ENCODE measurements around the gene PRPF18. TPM values are rescaled to one million over a fixed set of nuclear protein-coding genes. Genes with fewer than 3 reads are reported as not detected.

The PRPF18 gene
- total RNA-seq, 1 experiment from 2014 or later: 18.9 TPM

DNA sequence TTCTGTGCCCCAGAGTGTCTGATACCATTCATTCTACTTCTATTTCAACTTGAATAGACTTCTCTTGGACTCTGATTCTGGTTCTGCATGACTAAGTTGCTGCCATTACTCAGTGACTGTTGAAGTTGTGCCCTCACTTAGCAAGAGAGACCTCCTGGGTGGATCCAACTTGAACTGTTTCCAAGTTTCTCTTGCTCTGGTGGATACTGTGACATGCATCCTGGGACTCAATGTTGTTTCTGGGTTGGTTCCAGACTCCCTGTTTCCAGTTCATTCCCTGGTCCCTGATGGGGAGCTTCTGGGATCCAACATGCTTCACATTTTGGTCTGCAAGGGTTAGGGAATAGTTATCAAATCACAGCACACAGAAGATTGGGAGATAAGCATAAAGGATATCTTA is 26.2 kb upstream of the PRPF18 start:
- H4K20me1 ChIP-seq (ENCODE audit: insufficient read depth): no peaks in the 10 kb centered on the region
- TF ChIP-seq, protein P1, sequence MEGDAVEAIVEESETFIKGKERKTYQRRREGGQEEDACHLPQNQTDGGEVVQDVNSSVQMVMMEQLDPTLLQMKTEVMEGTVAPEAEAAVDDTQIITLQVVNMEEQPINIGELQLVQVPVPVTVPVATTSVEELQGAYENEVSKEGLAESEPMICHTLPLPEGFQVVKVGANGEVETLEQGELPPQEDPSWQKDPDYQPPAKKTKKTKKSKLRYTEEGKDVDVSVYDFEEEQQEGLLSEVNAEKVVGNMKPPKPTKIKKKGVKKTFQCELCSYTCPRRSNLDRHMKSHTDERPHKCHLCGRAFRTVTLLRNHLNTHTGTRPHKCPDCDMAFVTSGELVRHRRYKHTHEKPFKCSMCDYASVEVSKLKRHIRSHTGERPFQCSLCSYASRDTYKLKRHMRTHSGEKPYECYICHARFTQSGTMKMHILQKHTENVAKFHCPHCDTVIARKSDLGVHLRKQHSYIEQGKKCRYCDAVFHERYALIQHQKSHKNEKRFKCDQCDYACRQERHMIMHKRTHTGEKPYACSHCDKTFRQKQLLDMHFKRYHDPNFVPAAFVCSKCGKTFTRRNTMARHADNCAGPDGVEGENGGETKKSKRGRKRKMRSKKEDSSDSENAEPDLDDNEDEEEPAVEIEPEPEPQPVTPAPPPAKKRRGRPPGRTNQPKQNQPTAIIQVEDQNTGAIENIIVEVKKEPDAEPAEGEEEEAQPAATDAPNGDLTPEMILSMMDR (conservative IDR thresholded peaks at IDR 0.05): no peak
- TF ChIP-seq EZH2 (IDR thresholded peaks at IDR 0.05; ENCODE audit: low read depth): no peak
- peaks cover 6% of the 10 kb centered on the region; the same call in 1 of the 2 replicates for H3F3A ChIP-seq (ENCODE audit: insufficient read depth, low read depth)
- H3K27ac ChIP-seq: no peak overlapping the region
- no peak overlapping the region for H3K4me3 ChIP-seq
- H3K79me2 ChIP-seq (ENCODE audit: low read depth): no peaks in the 10 kb centered on the region
- ChIA-PET CTCF (no interaction called here), POLR2A (ENCODE audit: unreplicated experiment) (no interaction called here)
- H3K27me3 ChIP-seq (ENCODE audit: insufficient read depth, low read depth): peaks cover 54% of the 10 kb centered on the region
- no peak overlapping the region for H3K4me2 ChIP-seq
- H3K4me1 ChIP-seq (replicated peaks; ENCODE audit: insufficient read depth): 0 out of 2 replicates have a peak, but pooled peaks cover 7% of the 10 kb centered on the region
- BruUV-seq (replicated peaks): no TSS peak
- H2AFZ ChIP-seq: no peak overlapping the region
- DNase-seq: no peak
- no peaks in the 10 kb centered on the region for H3K9me3 ChIP-seq (ENCODE audit: insufficient read depth, low read depth)
- H3K9me2 ChIP-seq (ENCODE audit: insufficient read depth): no peaks in the 10 kb centered on the region
- intact Hi-C loops (cut with micrococcal nuclease; ENCODE audit: unreplicated experiment): no loop called here
- H3K36me3 ChIP-seq (ENCODE audit: low read depth): no peaks in the 10 kb centered on the region

DNA sequence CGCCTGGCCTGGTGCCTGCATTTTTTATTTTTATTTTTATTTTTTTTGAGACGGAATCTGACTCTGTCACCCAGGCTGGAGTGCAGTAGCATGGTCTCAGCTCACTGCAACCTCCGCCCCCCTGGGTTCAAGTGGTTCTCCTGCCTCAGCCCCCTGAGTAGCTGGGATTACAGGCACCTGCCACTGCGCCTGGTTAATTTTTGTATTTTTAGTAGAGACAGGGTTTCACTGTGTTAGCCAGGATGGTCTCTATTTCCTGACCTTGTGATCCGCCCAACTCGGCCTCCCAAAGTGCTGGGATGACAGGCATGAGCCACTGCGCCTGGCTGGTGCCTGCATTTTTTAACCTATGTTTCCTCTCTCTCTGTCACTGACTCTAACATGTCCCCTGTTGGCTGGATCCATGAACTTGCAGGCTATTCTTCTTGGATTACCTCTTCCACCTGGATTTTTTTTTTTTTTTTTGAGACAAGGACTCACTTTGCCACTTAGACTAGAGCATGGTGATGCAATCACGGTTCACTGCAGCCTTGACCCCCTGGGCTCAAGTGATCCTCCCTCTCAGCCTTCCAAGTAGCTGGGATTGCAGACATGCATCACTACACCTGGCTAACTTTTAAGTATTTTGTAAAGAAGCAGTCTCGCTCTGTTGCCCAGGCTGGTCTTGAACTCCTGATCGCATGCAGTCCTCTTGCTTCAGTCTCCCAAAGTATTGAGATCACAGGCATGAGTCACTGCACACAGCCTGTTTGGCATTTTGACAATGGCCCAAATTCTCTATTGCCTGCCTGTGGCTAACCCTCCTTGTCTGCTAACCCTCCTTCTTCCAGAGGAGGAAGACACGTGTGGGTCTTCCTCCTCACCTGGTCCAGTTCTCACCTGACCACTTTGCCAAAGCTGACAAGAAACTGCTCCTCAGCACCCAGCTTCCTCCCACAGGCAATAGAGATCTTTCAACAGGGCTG is 23.0 kb upstream of the PRPF18 start:
- ChIA-PET CTCF (no interaction called here), POLR2A (ENCODE audit: unreplicated experiment) (no interaction called here)
- H3K9me2 ChIP-seq (ENCODE audit: insufficient read depth): no peaks in the 10 kb centered on the region
- no peaks in the 10 kb centered on the region for H3K9me3 ChIP-seq (ENCODE audit: insufficient read depth, low read depth)
- H4K20me1 ChIP-seq (ENCODE audit: insufficient read depth): no peaks in the 10 kb centered on the region
- H3K36me3 ChIP-seq (ENCODE audit: low read depth): no peaks in the 10 kb centered on the region
- no peaks in the 10 kb centered on the region for H3K79me2 ChIP-seq (ENCODE audit: low read depth)
- no peak for DNase-seq
- H3K4me2 ChIP-seq: no peak overlapping the region
- H3K27me3 ChIP-seq (ENCODE audit: insufficient read depth, low read depth): peaks cover 62% of the 10 kb centered on the region
- H3K4me1 ChIP-seq (replicated peaks; ENCODE audit: insufficient read depth): no peaks in the 10 kb centered on the region
- H2AFZ ChIP-seq: no peak overlapping the region
- no peak overlapping the region for H3K4me3 ChIP-seq
- intact Hi-C loops (cut with micrococcal nuclease; ENCODE audit: unreplicated experiment): no loop called here
- TF ChIP-seq EZH2 (IDR thresholded peaks at IDR 0.05; ENCODE audit: low read depth): no peak
- TF ChIP-seq, protein P1 (conservative IDR thresholded peaks at IDR 0.05): no peak
- BruUV-seq (replicated peaks): no TSS peak
- H3K27ac ChIP-seq: no peak overlapping the region
- no peaks in the 10 kb centered on the region for H3F3A ChIP-seq (ENCODE audit: insufficient read depth, low read depth)

DNA sequence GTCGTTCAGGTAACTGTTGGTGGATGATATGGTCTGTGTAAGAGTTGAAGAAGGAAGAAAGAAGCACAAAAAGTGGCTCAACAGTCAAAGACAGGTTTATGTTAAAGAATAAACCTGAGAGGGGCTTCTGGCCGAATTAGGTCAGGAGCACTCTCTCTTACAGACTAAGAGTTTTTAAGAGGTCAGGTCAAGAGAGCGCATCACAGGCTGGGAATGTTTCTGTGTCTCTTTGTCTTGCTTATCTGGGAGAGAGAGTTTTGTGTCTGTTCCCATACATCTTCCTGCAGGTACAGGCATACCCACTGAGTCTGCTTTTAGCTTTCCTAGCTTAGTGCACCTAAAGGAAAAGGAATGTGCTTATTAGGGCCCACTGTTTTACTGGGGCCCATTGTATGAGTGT is 22.2 kb upstream of the PRPF18 start:
- Histone ChIP-seq H3K27ac (no peak overlapping the region), H3K79me2 (ENCODE audit: low read depth) (no peaks in the 10 kb centered on the region), H2AFZ (no peak overlapping the region), H4K20me1 (ENCODE audit: insufficient read depth) (no peaks in the 10 kb centered on the region), H3K4me2 (no peak overlapping the region), H3K4me3 (no peak overlapping the region), H3K27me3 (ENCODE audit: insufficient read depth, low read depth) (peaks cover 69% of the 10 kb centered on the region), H3K36me3 (ENCODE audit: low read depth) (no peaks in the 10 kb centered on the region), H3K4me1 (replicated peaks; ENCODE audit: insufficient read depth) (no peaks in the 10 kb centered on the region), H3K9me2 (ENCODE audit: insufficient read depth) (no peaks in the 10 kb centered on the region), H3F3A (ENCODE audit: insufficient read depth, low read depth) (no peaks in the 10 kb centered on the region), H3K9me3 (ENCODE audit: insufficient read depth, low read depth) (no peaks in the 10 kb centered on the region)
- DNase-seq: no peak
- intact Hi-C loops (cut with micrococcal nuclease; ENCODE audit: unreplicated experiment): no loop called here
- TF ChIP-seq, protein P1 (conservative IDR thresholded peaks at IDR 0.05): no peak
- no peak for TF ChIP-seq EZH2 (IDR thresholded peaks at IDR 0.05; ENCODE audit: low read depth)
- POLR2A ChIA-PET (ENCODE audit: unreplicated experiment): no interaction called here
- no TSS peak for BruUV-seq (replicated peaks)
- CTCF ChIA-PET: no interaction called here

Data from PC-9 (cell line).